A549 treated with dexamethasone at 1 μM for 4 hours (cell line): ENCODE measurements around the gene PLEKHG5. TPM values are rescaled to one million over a fixed set of nuclear protein-coding genes. Genes with fewer than 3 reads are reported as not detected.

Experiments used
- total RNA-seq: library from RNA; stranded (reverse); fragments of 200-300 nt; extraction: Qiagen RNA extraction; gene quantifications from 5 replicates; pipeline ENCODE4 v1.2.3, GENCODE V29; 2022

PLEKHG5 gene
- total RNA-seq, result 2.2 to 4.7 TPM (median 3.6 TPM) in 5 replicates

GRCh38 chr1:6491480-6491962, at the start of gene PLEKHG5:
PLEKHG5 (minus strand) TSS chr1:6491667; CDS start chr1:6477571, 14,096 bp downstream.

GRCh38 chr1:6466023-6466422, 25.4 kb downstream of the PLEKHG5 start, which contains the start of gene TNFRSF25:
TNFRSF25 (minus strand) TSS chr1:6466173; CDS start chr1:6466107, 66 bp downstream.

GRCh38 chr1:6424619-6425593, 66.6 kb downstream of the PLEKHG5 start, which contains the start of gene ESPN:
ESPN (plus strand) TSS chr1:6424776; CDS start chr1:6424956, 180 bp downstream.

GRCh38 chr1:6419804-6420453, 71.5 kb downstream of the PLEKHG5 start, which contains the start of gene HES2:
HES2 (minus strand) TSS chr1:6419919; CDS start chr1:6419820, 99 bp downstream.

Other genes starting within 250 kb of the PLEKHG5 start
- gene HES3, start 247.5 kb downstream of the PLEKHG5 start, total RNA-seq, result not detected in 5 replicates
- gene GPR153, start 230.6 kb downstream of the PLEKHG5 start, total RNA-seq, result 4.0 to 6.7 TPM (median 6.0 TPM) in 5 replicates
- 73.4 to 116 TPM (median 104 TPM) in 5 replicates for gene ACOT7, start 97.9 kb downstream of the PLEKHG5 start, total RNA-seq
- gene HES2, start 71.7 kb downstream of the PLEKHG5 start, total RNA-seq, result 3.2 to 5.9 TPM (median 5.1 TPM) in 5 replicates
- 0.34 to 1.2 TPM (median 0.77 TPM) in 5 replicates for gene ESPN, start 66.9 kb downstream of the PLEKHG5 start, total RNA-seq
- 1.6 to 4.5 TPM (median 3.2 TPM) in 5 replicates for gene TNFRSF25, start 25.5 kb downstream of the PLEKHG5 start, total RNA-seq
- gene NOL9, start 62.8 kb upstream of the PLEKHG5 start, total RNA-seq, result 3.7 to 5.9 TPM (median 5.6 TPM) in 5 replicates
- not detected in 5 replicates for gene TAS1R1, start 63.6 kb upstream of the PLEKHG5 start, total RNA-seq
- gene ZBTB48, start 88.3 kb upstream of the PLEKHG5 start, total RNA-seq, result 11.4 to 17.4 TPM (median 15.6 TPM) in 5 replicates
- gene KLHL21, start 111.2 kb upstream of the PLEKHG5 start, total RNA-seq, result 13.4 to 19.4 TPM (median 18.0 TPM) in 5 replicates
- 7.1 to 9.3 TPM (median 8.7 TPM) in 5 replicates for gene PHF13, start 122.1 kb upstream of the PLEKHG5 start, total RNA-seq
- gene THAP3, start 133.2 kb upstream of the PLEKHG5 start, total RNA-seq, result 12.8 to 16.8 TPM (median 16.0 TPM) in 5 replicates
- 31.3 to 36.7 TPM (median 35.0 TPM) in 5 replicates for gene DNAJC11, start 210.1 kb upstream of the PLEKHG5 start, total RNA-seq